Aorta (tissue), 5 donors: ENCODE results near the gene IFNA21. TPM values are rescaled to one million over a fixed set of nuclear protein-coding genes. Genes with fewer than 3 reads are reported as not detected.
"Not testable (repeated sequence)": the region's sequence is repeated elsewhere in the genome, so short reads cannot be mapped to it uniquely, and the experiment has no call there.

Experiments
- ATAC-seq: fragments of 200-7000 bp; cut with Tn5 transposase; one replicate; pipeline ENCODE4 v1.9.1; 2022; ENCODE audit warnings: moderate library complexity; ENCODE audit not compliant: low FRiP score
- DNase-seq, 2 donors: peaks; one replicate each; pipeline ENCODE4 v3.0.0-alpha.2; 2020
- H3K27ac ChIP-seq, 2 donors: one replicate each; pipeline ENCODE4 v1.5.1; 2013; ENCODE audit warnings: low read length in 2 of 2, mild to moderate bottlenecking in 2 of 2, moderate library complexity in 2 of 2, control low read depth in 1 of 2, inconsistent platforms in 1 of 2, low read depth in 1 of 2
- H3K27me3 ChIP-seq, 2 donors: one replicate each; pipeline ENCODE4 v1.6.1; 2013; ENCODE audit warnings: control low read depth in 1 of 2, low read length in 1 of 2, mild to moderate bottlenecking in 1 of 2, moderate library complexity in 1 of 2; ENCODE audit not compliant: insufficient read depth in 2 of 2, control insufficient read depth in 1 of 2
- H3K36me3 ChIP-seq, 2 donors: one replicate each; pipeline ENCODE4 v1.6.1; 2013; ENCODE audit warnings: control low read depth in 1 of 2, low read length in 1 of 2, mild to moderate bottlenecking in 1 of 2; ENCODE audit not compliant: insufficient read depth in 2 of 2, control insufficient read depth in 1 of 2
- H3K4me1 ChIP-seq, 2 donors: one replicate each; pipeline ENCODE4 v1.6.1; 2013; ENCODE audit warnings: low read length in 2 of 2, control low read depth in 1 of 2, mild to moderate bottlenecking in 1 of 2, moderate library complexity in 1 of 2; ENCODE audit not compliant: insufficient read depth in 2 of 2, control insufficient read depth in 1 of 2
- H3K4me3 ChIP-seq, 2 donors: one replicate each; pipeline ENCODE4 v1.5.1; 2013; ENCODE audit warnings: low read length in 2 of 2, control low read depth in 1 of 2, mild to moderate bottlenecking in 1 of 2
- H3K9me3 ChIP-seq: one replicate; pipeline ENCODE4 v1.6.1; 2013; ENCODE audit warnings: mild to moderate bottlenecking, low read length; ENCODE audit not compliant: control insufficient read depth
- WGBS, 2 donors: extraction: QIAGEN DNeasy Blood & Tissue Kit; methylation state at CpG; one replicate each; pipeline ENCODE4 v1.1.7; 2013; 5-methylcytosine and 5-hydroxymethylcytosine counted together
- intact Hi-C, 2 donors: fragments of 100-400 bp; cut with DNase I; formaldehyde crosslinking; loops; one replicate each; pipeline versions ENCODE4 v1.14.2 to v1.15.0; 2022
- polyA plus RNA-seq, 2 donors: library from polyadenylated mRNA; stranded (reverse); fragments of 200-250 nt; gene quantifications; one replicate each; pipeline ENCODE4 v1.2.3, GENCODE V29; 2013
- total RNA-seq, 2 donors: library from RNA; stranded (reverse); fragmentation: NEBNext Ultra II Directional; extraction: Animal tissue kit (Norgen Biotek cat#: 25700); gene quantifications; one replicate each; pipeline ENCODE4 v1.2.1, GENCODE V29; 2021
- donor health status: healthy with polysubstance abuse.
- donor health status: Bipolar disorder and iron deficiency.
- donor health status: DM: no; HTN: no; CAD: no.
- donor health status: DM: no; HTN: no; CAD: no.
- donor health status: DM: yes; HTN: yes; CAD: no.

The IFNA21 gene
- total and polyA plus RNA-seq, 4 donors: not detected

GRCh38 chr9:21194867-21195776, 28.7 kb upstream of the IFNA21 start:
- not testable (repeated sequence) for H3K4me3 ChIP-seq, H3K4me1 ChIP-seq, H3K36me3 ChIP-seq, DNase-seq, H3K27me3 ChIP-seq, H3K9me3 ChIP-seq, ATAC-seq, H3K27ac ChIP-seq
- intact Hi-C loops: loop anchor here in 1 of 2 donors (10.0 kb wide), 1 partner anchor 600 kb away; no protein-coding TSS in a partner anchor
- WGBS, 2 donors: 25 to 36% methylated on average over 6 of the region's 6 CpGs

- intact Hi-C loops, H3K4me1 ChIP-seq, H3K27ac ChIP-seq, H3K9me3 ChIP-seq, H3K36me3 ChIP-seq, H3K27me3 ChIP-seq, ATAC-seq, DNase-seq, H3K4me3 ChIP-seq: not testable (repeated sequence)
- WGBS, 2 donors: 65 to 80% methylated on average over 3 of the region's 3 CpGs
Observed at GRCh38 chr9:21187487-21187886, 21.0 kb upstream of the IFNA21 start, which contains the start of gene IFNA4. Gene IFNA4, minus strand, starts transcription at chr9:21187587. Its CDS starts 56 bp downstream, at chr9:21187531.

GRCh38 chr9:21182810-21183736, 16.6 kb upstream of the IFNA21 start:
- H3K27me3 ChIP-seq, H3K27ac ChIP-seq, intact Hi-C loops, ATAC-seq, H3K9me3 ChIP-seq, DNase-seq, H3K4me3 ChIP-seq, H3K4me1 ChIP-seq, H3K36me3 ChIP-seq: not testable (repeated sequence)
- 31 to 32% methylated on average over 4 of the region's 4 CpGs for WGBS, 2 donors

GRCh38 chr9:21174671-21175070, 8.2 kb upstream of the IFNA21 start:
- Histone ChIP-seq H3K4me1 (no peaks in the 10 kb centered on the region), H3K27me3 (no peaks in the 10 kb centered on the region), H3K9me3 (no peaks in the 10 kb centered on the region), H3K27ac (no peak overlapping the region), H3K4me3 (no peak overlapping the region), H3K36me3 (no peaks in the 10 kb centered on the region)
- 82 to 83% methylated on average over 2 of the region's 2 CpGs for whole genome bisulfite sequencing, 2 donors
- ATAC-seq (no peak), DNase-seq (no peak)
- intact Hi-C loops: no loop called here

- intact Hi-C loops: no loop called here
- Histone ChIP-seq H3K4me3 (no peak overlapping the region), H3K9me3 (no peaks in the 10 kb centered on the region), H3K27ac (no peak overlapping the region), H3K27me3 (no peaks in the 10 kb centered on the region), H3K4me1 (no peaks in the 10 kb centered on the region), H3K36me3 (no peaks in the 10 kb centered on the region)
- ATAC-seq (no peak), DNase-seq (no peak)
- 85 to 86% methylated on average over 3 of the region's 3 CpGs for WGBS, 2 donors
Observed at GRCh38 chr9:21172156-21172555, 5.7 kb upstream of the IFNA21 start.

GRCh38 chr9:21171351-21171750, 4.9 kb upstream of the IFNA21 start:
- no peak for DNase-seq
- no peak overlapping the region for H3K4me3 ChIP-seq
- intact Hi-C loops: no loop called here
- no peaks in the 10 kb centered on the region for H3K9me3 ChIP-seq
- ATAC-seq: no peak
- H3K27ac ChIP-seq: no peak overlapping the region
- no peaks in the 10 kb centered on the region for H3K4me1 ChIP-seq
- WGBS, 2 donors: 74 to 77% methylated on average over 1 of the region's 1 CpG
- H3K27me3 ChIP-seq: no peaks in the 10 kb centered on the region
- H3K36me3 ChIP-seq: no peaks in the 10 kb centered on the region

- Histone ChIP-seq H3K4me1 (no peaks in the 10 kb centered on the region), H3K27ac (no peak overlapping the region), H3K27me3 (peaks cover 0 to 1% of the 10 kb centered on the region in 2 donors), H3K4me3 (no peak overlapping the region), H3K36me3 (no peaks in the 10 kb centered on the region), H3K9me3 (no peaks in the 10 kb centered on the region)
- 84 to 90% methylated on average over 1 of the region's 1 CpG for WGBS, 2 donors
- DNase-seq (no peak), ATAC-seq (no peak)
- intact Hi-C loops: no loop called here
Observed at GRCh38 chr9:21165516-21165915, 944 bp downstream of the IFNA21 start.

GRCh38 chr9:21160178-21160577, 6.3 kb downstream of the IFNA21 start:
- H3K4me1 ChIP-seq: no peaks in the 10 kb centered on the region
- H3K27me3 ChIP-seq: peaks cover 0 to 1% of the 10 kb centered on the region in 2 donors
- WGBS, 2 donors: 9 to 16% methylated on average over 1 of the region's 1 CpG
- H3K9me3 ChIP-seq: no peaks in the 10 kb centered on the region
- H3K4me3 ChIP-seq: no peak overlapping the region
- no peak for DNase-seq
- intact Hi-C loops: no loop called here
- no peaks in the 10 kb centered on the region for H3K36me3 ChIP-seq
- no peak overlapping the region for H3K27ac ChIP-seq
- ATAC-seq: no peak
